Stomach (tissue), 9 donors: ENCODE data around the gene TRAPPC6A. TPM values are rescaled to one million over a fixed set of nuclear protein-coding genes. Genes with fewer than 3 reads are reported as not detected.

ENCODE experiments used
- DNase-seq, 2 donors: peaks; one replicate each; pipeline versions ENCODE4 v3.0.0 to v3.0.0-alpha.2; 2013 to 2019
- H3K27ac ChIP-seq, 5 donors: fragments of 200-600 bp in 4 of 5; sonication (generic) in 4 of 5; one replicate each; pipeline ENCODE4 v1.5.1; 2013 to 2019; ENCODE audit warnings: mild to moderate bottlenecking in 1 of 5, moderate library complexity in 1 of 5
- H3K27me3 ChIP-seq, 3 donors: fragments of 200-600 bp; sonication (generic); one replicate each; pipeline ENCODE4 v1.5.1; 2017 to 2019; ENCODE audit warnings: mixed run types in 1 of 3
- H3K36me3 ChIP-seq, 4 donors: fragments of 200-600 bp; sonication (generic); 1 replicate in 3 of 4; 2 replicates in 1 of 4; pipeline ENCODE4 v1.5.1; 2016 to 2019
- H3K4me1 ChIP-seq, 4 donors: fragments of 200-600 bp; sonication (generic); one replicate each; pipeline ENCODE4 v1.5.1; 2016 to 2019
- H3K4me3 ChIP-seq, 4 donors: fragments of 200-600 bp; sonication (generic) in 3 of 4; one replicate each; pipeline ENCODE4 v1.5.1; 2016 to 2019; ENCODE audit warnings: mild to moderate bottlenecking in 1 of 4
- H3K9me3 ChIP-seq, 4 donors: fragments of 200-600 bp; sonication (generic); one replicate each; pipeline ENCODE4 v1.5.1; 2016 to 2019
- EP300 ChIP-seq: sonication (generic); formaldehyde crosslinking; IDR thresholded peaks from one replicate; pipeline ENCODE4 v1.6.1; 2017; ENCODE audit warnings: antibody characterized with exemption
- POLR2A ChIP-seq, 4 donors: fragments of 450-650 bp; IDR thresholded peaks; one replicate each; pipeline ENCODE4 v1.6.1; 2016; ENCODE audit warnings: antibody characterized with exemption in 4 of 4, control low read depth in 2 of 4, mild to moderate bottlenecking in 1 of 4, moderate library complexity in 1 of 4
- POLR2AphosphoS5 ChIP-seq, 3 donors: sonication (generic); formaldehyde crosslinking; IDR thresholded peaks; one replicate each; pipeline ENCODE4 v1.6.1; 2016; ENCODE audit warnings: antibody characterized with exemption in 3 of 3
- WGBS, 5 donors: extraction: QIAGEN DNeasy Blood & Tissue Kit in 3 of 5; methylation state at CpG; one replicate each; pipeline versions ENCODE4 v1.1.5 to v1.1.7; 2013 to 2018; 5-methylcytosine and 5-hydroxymethylcytosine counted together
- intact Hi-C: fragments of 100-400 bp; cut with DNase I; formaldehyde crosslinking; loops from one replicate; pipeline ENCODE4 v1.15.1; 2023; ENCODE audit warnings: low total_unique reads
- polyA plus RNA-seq, 3 donors: library from polyadenylated mRNA; stranded (reverse); fragments of 200-250 nt; gene quantifications; one replicate each; pipeline ENCODE4 v1.2.3, GENCODE V29; 2013
- total RNA-seq, 5 donors: library from RNA; depleted of rRNA; stranded (reverse); fragments of >200 nt; gene quantifications; one replicate each; pipeline versions ENCODE4 v1.1.0 to v1.2.3, GENCODE V29; 2014 to 2016
- TF ChIP-seq, protein P1 (sequence below), 7 experiments: fragments of 450-650 bp in 4 of 7; fragments of 200-600 bp in 3 of 7; sonication (generic) in 3 of 7; IDR thresholded peaks; one replicate each; pipeline ENCODE4 v1.5.1; 2016 to 2019; ENCODE audit warnings: antibody characterized with exemption in 7 of 7, control low read depth in 2 of 7, mild to moderate bottlenecking in 1 of 7
- donor health status: healthy with polysubstance abuse.
- donor health status: Bipolar disorder and iron deficiency.
- donor health status: healthy.

TRAPPC6A gene
- total and polyA plus RNA-seq, 8 donors: 8.7 to 59.4 (median 40.7) TPM; not detected in 1

- H3K4me1 ChIP-seq: peaks cover 0 to 8% (median under 1%) of the 10 kb centered on the region in 4 donors
- H3K27ac ChIP-seq: no peak overlapping the region
- 52 to 81% (median 72%) methylated on average over 6 of the region's 6 CpGs for WGBS, 5 donors
- H3K36me3 ChIP-seq: no peaks in the 10 kb centered on the region
- H3K9me3 ChIP-seq: no peaks in the 10 kb centered on the region
- intact Hi-C loops: no loop called here
- DNase-seq: no peak
- no peak overlapping the region for H3K4me3 ChIP-seq
- H3K27me3 ChIP-seq: peaks cover 0 to 68% (median 3%) of the 10 kb centered on the region in 3 donors
- TF ChIP-seq, protein P1, sequence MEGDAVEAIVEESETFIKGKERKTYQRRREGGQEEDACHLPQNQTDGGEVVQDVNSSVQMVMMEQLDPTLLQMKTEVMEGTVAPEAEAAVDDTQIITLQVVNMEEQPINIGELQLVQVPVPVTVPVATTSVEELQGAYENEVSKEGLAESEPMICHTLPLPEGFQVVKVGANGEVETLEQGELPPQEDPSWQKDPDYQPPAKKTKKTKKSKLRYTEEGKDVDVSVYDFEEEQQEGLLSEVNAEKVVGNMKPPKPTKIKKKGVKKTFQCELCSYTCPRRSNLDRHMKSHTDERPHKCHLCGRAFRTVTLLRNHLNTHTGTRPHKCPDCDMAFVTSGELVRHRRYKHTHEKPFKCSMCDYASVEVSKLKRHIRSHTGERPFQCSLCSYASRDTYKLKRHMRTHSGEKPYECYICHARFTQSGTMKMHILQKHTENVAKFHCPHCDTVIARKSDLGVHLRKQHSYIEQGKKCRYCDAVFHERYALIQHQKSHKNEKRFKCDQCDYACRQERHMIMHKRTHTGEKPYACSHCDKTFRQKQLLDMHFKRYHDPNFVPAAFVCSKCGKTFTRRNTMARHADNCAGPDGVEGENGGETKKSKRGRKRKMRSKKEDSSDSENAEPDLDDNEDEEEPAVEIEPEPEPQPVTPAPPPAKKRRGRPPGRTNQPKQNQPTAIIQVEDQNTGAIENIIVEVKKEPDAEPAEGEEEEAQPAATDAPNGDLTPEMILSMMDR (IDR thresholded peaks at IDR 0.05): no peak
- TF ChIP-seq EP300: no peak
- no peak for TF ChIP-seq POLR2AphosphoS5 (IDR thresholded peaks at IDR 0.05)
- no peak for TF ChIP-seq POLR2A (IDR thresholded peaks at IDR 0.05)
Observed at GRCh38 chr19:45222724-45223123, 44.7 kb upstream of the TRAPPC6A start.

DNA sequence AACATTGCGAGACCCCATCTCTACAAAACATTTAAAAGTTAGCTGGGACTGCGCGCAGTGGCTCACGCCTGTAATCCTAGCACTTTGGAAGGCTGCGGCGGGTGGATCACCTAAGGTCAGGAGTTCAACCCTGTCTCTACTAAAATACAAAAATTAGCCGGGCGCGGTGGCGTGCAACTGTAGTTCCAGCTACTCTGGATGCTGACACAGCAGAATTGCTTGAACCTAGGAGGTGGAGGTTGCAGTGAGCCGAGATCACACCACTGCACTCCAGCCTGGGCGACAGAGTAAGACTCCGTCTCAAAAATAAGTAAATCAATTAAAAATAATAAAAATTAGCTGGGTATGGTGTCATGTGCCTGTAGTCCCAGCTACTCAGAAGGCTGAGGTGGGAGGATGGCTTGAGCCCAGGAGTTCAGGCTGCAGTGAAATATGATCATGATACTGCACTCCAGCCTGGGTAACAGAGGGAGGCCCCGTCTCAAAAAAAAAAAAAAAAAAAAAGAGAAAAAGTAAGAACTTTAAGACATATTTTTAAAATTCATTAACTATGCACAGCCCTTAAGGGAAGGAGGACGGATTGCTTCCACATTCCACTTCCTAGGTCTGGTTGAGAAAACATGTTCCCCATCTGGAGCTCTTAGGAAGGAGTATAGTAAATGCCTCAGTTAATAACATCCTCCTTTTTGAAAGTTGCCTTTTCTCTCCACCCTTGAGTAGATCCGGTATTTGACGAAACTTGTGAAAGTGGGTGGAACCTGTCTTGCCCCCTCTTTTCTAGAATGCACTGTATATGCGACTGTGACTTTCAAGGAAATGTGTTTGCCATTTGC, 41.1 kb upstream of the TRAPPC6A start:
- TF ChIP-seq EP300: no peak
- no peak for TF ChIP-seq POLR2AphosphoS5 (IDR thresholded peaks at IDR 0.05)
- TF ChIP-seq POLR2A (IDR thresholded peaks at IDR 0.05): no peak
- TF ChIP-seq, protein P1 (IDR thresholded peaks at IDR 0.05): no peak
- peaks cover 0 to 88% (median 12%) of the 10 kb centered on the region in 3 donors for H3K27me3 ChIP-seq
- no peaks in the 10 kb centered on the region for H3K36me3 ChIP-seq
- WGBS, 5 donors: 77 to 83% (median 80%) methylated on average over 18 of the region's 18 CpGs
- H3K4me1 ChIP-seq: peaks cover 0 to 25% (median 15%) of the 10 kb centered on the region in 4 donors
- no peak overlapping the region for H3K27ac ChIP-seq
- H3K9me3 ChIP-seq: no peaks in the 10 kb centered on the region
- no peak for DNase-seq
- H3K4me3 ChIP-seq: no peak overlapping the region
- intact Hi-C loops: no loop called here

GRCh38 chr19:45218426-45218825, 40.4 kb upstream of the TRAPPC6A start:
- Histone ChIP-seq H3K27ac (no peak overlapping the region), H3K4me1 (peaks cover 0 to 25% (median 15%) of the 10 kb centered on the region in 4 donors), H3K27me3 (peaks cover 0 to 81% (median 12%) of the 10 kb centered on the region in 3 donors), H3K36me3 (no peaks in the 10 kb centered on the region), H3K4me3 (no peak overlapping the region), H3K9me3 (no peaks in the 10 kb centered on the region)
- 60 to 70% (median 64%) methylated on average over 4 of the region's 4 CpGs for WGBS, 5 donors
- TF ChIP-seq, protein P1 (IDR thresholded peaks at IDR 0.05): no peak
- no peak for TF ChIP-seq EP300
- no peak for TF ChIP-seq POLR2AphosphoS5 (IDR thresholded peaks at IDR 0.05)
- TF ChIP-seq POLR2A (IDR thresholded peaks at IDR 0.05): no peak
- no peak for DNase-seq
- intact Hi-C loops: no loop called here

DNA sequence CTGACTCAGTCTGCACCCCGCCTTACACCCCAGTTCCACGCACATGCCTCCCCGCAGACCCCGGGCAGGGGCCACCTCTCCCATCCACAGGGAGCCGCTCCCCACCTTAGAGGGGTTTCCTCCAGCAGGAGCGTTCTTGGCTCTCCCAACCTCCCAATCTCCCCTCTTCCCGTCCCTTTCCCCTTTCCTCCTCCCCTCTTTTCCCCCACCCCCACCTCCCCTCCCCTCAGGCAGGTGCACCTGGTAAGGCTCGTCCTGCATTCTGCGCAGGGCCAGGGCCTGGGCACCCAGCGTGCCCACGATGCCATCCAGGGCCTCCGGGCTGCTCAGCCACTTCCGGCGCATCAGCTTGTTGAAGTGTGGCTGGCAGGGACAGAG, 39.9 kb upstream of the TRAPPC6A start:
- no peak overlapping the region for H3K27ac ChIP-seq
- TF ChIP-seq POLR2AphosphoS5 (IDR thresholded peaks at IDR 0.05) (no peak), POLR2A (IDR thresholded peaks at IDR 0.05) (no peak), EP300 (no peak)
- TF ChIP-seq, protein P1 (IDR thresholded peaks at IDR 0.05): no peak
- no peak overlapping the region for H3K4me3 ChIP-seq
- H3K9me3 ChIP-seq: no peaks in the 10 kb centered on the region
- H3K27me3 ChIP-seq: peaks cover 0 to 79% (median 12%) of the 10 kb centered on the region in 3 donors
- H3K4me1 ChIP-seq: peaks cover 0 to 25% (median 15%) of the 10 kb centered on the region in 4 donors
- no peaks in the 10 kb centered on the region for H3K36me3 ChIP-seq
- 48 to 63% (median 58%) methylated on average over 9 to 14 of the region's 14 CpGs for WGBS, 5 donors
- no peak for DNase-seq
- intact Hi-C loops: no loop called here
